Measurements from ENCODE around the gene PRKCA.

DNA sequence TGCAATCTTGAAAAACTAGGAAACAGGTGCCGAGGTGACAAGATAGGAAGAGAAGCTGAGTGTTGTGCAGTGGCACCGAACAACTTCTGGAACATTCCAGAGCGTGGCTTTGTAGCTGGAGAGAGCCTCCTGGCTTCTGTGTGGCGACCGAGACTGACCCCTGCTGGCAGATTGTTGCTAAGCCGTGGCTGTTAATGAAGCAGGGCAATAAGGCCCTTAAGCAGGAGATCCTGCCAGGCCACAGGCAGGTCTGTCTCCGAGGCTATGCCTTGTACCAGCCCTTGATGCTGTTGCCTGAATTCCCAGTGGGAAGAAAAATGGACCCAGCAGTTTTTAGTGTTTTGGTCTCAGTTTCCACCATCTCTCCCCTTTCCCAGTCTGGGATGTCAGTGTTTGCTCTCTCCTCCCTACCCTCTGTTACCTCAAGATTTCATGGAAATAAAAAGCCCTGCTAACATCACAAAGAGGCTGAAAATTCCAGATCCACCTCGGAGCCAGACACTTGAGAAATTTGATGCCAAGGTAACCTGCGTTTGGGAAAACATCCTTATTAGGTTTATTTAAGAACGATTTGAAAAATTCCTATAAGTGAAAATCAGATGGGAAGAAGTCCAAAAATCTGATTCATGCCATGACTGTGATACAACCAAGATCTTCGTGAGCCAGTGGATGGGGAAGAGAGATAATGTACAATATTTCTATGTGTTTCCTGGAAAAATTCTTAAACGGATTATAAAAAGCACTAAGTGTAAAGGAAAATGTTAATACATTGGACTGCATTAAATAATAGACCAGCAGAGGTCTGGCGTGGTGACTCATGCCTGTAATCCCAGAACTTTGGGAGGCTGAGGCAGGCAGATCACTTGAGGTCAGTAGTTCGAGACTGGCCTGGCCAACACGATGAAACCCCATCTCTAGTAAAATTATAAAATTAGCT is 265.1 kb downstream of the PRKCA start:
- TF ChIP-seq TAF1 (IDR thresholded peaks at IDR 0.05; ENCODE audit: borderline replicate concordance, insufficient read depth, low read length) (no peak), SIN3A (IDR thresholded peaks at IDR 0.05; ENCODE audit: borderline replicate concordance, insufficient read depth, low read length) (no peak; the same call in 1 of the 2 replicates), POLR2AphosphoS5 (IDR thresholded peaks at IDR 0.05; ENCODE audit: low read depth, low read length) (no peak)
- TF ChIP-seq, protein P1, sequence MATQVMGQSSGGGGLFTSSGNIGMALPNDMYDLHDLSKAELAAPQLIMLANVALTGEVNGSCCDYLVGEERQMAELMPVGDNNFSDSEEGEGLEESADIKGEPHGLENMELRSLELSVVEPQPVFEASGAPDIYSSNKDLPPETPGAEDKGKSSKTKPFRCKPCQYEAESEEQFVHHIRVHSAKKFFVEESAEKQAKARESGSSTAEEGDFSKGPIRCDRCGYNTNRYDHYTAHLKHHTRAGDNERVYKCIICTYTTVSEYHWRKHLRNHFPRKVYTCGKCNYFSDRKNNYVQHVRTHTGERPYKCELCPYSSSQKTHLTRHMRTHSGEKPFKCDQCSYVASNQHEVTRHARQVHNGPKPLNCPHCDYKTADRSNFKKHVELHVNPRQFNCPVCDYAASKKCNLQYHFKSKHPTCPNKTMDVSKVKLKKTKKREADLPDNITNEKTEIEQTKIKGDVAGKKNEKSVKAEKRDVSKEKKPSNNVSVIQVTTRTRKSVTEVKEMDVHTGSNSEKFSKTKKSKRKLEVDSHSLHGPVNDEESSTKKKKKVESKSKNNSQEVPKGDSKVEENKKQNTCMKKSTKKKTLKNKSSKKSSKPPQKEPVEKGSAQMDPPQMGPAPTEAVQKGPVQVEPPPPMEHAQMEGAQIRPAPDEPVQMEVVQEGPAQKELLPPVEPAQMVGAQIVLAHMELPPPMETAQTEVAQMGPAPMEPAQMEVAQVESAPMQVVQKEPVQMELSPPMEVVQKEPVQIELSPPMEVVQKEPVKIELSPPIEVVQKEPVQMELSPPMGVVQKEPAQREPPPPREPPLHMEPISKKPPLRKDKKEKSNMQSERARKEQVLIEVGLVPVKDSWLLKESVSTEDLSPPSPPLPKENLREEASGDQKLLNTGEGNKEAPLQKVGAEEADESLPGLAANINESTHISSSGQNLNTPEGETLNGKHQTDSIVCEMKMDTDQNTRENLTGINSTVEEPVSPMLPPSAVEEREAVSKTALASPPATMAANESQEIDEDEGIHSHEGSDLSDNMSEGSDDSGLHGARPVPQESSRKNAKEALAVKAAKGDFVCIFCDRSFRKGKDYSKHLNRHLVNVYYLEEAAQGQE (IDR thresholded peaks at IDR 0.05; ENCODE audit: insufficient read depth in 1 of 2, low read depth in 2 of 2, low read length in 2 of 2) = no peak
